SW 1271 (cell line): Measurements from ENCODE around the gene RETN.

Experiments used
- DNase-seq, 2 experiments: peaks; one replicate each; lab custom pipeline; 2025; lab: John Stamatoyannopoulos, UW

The RETN gene

DNA sequence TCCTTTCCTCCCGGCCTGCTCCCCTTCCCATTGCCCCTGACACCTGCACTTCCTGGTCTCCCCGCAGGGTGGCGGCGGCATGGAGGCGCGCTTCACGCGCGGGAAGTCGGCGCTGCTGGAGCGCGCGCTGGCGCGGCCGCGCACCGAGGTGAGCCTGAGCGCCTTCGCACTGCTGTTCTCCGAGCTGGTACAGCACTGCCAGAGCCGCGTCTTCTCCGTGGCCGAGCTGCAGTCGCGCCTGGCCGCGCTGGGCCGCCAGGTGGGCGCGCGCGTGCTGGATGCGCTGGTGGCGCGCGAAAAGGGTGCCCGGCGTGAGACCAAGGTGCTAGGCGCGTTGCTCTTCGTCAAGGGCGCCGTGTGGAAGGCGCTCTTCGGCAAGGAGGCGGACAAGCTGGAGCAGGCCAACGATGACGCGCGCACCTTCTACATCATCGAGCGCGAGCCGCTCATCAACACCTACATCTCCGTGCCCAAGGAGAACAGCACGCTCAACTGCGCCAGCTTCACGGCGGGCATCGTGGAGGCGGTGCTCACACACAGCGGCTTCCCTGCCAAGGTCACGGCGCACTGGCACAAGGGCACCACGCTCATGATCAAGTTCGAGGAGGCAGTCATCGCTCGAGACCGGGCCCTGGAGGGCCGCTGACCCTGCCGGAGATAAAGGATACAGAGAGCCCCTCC is 13.5 kb downstream of the RETN start:
- no peak for DNase-seq

DNA sequence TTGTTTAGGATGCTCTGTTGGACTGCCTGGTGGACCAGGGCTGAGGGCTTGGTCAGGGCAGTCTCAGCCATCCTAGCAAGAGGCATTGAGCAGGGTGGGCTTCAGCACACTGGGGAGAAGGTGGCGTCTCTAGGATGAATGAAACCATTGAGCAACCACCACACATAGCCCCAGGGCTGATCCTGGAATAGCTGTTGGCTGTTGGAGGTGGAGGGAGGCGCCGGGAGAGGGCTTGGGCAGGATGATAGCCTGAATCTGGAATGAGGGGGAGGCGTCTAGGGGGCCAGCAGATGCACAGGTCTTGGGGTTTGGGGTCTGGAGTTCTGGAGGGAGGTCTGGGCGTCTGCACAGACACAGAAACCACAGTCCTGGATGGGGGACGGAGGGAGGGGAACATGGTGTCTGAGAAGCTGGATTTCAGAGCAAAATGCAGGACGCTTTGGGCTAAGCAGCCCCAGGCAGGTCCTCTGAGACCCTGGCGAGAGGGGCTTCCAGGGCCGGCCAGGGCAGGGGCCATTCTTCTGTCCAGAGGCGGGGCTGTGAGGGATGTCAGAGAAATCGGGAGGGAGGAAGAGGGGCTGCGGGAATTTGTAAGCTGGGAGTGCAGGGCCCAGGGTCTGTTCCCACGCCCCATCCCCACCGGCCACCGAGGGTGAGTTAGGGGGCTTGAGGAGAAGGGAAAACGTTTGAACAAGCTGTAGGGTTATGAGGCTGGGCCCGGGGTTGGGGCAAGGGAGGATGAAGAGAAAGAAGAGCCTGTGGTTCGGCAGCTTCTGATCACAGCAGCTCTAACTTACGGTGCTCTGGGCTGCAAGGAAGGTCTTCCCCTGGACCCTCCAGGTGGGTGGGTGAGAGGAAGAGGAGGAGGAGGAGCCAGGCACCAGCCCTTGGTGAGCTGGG is 16.9 kb downstream of the RETN start:
- no peak for DNase-seq

GRCh38 chr19:7687177-7687576 is 18.3 kb downstream of the RETN start:
- DNase-seq: no peak

- DNase-seq: no peak
These were observed 20.3 kb downstream of the RETN start for GRCh38 chr19:7689165-7689564.

GRCh38 chr19:7690779-7691258 is 22.0 kb downstream of the RETN start:
- DNase-seq: no peak

DNA sequence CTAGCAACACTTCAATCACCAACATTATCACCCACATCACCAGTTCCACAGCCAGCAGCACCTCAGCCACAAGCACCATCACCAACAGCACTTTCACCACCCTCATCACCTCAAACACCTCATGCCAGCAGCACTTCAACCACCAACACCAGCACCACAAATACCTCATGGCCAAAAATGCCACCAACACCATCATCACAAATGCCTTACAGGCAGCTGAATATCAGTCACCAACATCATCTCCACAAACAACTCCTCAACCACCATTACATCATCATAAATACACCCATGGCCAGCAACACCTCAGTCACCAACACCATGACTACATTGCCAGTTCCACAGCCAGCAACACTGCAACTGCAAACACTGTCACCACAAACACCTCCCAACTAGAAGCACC is 22.6 kb downstream of the RETN start:
- DNase-seq: no peak

- no peak for DNase-seq
These were observed 23.7 kb downstream of the RETN start for GRCh38 chr19:7692417-7693088.

DNA sequence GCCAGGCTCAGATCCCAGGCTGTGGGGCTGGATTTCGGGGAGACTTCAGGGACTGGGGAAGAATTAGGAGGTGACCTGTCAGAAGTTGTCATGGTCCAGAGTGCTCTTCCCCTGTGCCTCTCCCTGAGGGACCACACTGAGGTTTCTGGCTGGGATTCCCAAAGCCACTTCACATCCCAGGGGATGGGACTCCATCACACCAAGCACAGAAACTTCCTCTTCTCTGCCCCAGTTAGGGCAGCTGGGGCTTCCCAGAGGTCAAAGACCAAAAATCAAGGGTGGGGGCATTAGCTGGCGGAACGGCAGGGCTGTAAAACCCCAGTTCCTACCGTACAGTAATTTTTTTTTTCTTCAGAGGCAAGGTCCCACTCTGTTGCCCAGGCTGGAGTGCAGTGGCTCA is 25.6 kb downstream of the RETN start:
- no peak for DNase-seq

GRCh38 chr19:7697721-7698287 is 29.0 kb downstream of the RETN start:
- DNase-seq: no peak

GRCh38 chr19:7698583-7698982 is 29.7 kb downstream of the RETN start:
- no peak for DNase-seq

DNA sequence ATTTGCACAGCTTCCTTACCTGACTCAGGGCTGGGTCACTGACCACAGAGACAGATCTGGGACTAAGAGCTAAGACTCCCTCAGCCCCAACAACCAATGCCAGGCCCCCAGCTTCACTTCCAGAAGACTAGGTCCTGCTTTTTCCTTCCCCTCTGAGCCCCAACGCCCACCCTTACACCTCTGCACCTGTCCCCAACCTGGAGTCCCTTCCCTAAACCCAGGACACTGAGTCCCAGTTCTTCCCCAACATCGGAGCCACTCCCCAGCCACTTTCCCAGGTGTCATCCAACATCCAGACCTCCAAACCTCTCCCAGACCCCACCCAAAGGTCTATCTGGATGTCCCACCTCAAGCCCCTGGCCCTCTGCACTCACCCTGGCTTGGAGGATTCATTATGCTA is 30.2 kb downstream of the RETN start:
- no peak for DNase-seq

GRCh38 chr19:7699417-7700401 is 30.9 kb downstream of the RETN start:
- no peak for DNase-seq

DNA sequence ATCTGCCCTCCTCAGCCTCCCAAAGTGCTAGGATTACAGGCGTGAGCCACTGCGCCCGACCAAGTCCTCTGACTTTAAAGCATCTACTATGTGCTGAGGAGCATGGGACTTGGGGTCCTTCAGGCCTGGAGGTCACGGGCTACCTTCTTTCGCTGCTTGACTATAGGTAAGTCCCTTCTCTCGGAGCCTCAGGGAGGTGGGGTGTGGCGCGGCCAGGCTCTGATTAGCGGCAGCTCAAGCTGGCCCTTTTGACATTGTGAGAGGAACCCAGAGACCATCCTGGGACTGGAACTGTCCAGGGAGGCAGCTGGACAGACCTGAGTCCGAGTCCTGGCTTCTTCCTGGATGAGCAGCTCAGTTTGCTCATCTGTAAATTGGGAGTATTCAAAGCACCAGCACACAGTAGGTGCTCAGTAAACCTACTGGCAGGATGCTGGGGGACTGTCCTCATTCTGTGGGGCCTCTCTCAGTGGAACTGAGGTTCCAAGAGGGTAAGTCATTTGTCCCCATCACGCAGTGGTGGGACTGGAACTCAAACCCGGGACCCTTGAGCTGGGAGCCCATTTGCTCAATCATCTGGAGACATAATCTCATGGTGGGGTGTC is 32.3 kb downstream of the RETN start:
- no peak for DNase-seq

- DNase-seq: no peak
These were observed 33.0 kb downstream of the RETN start, which contains the start of gene FCER2 for GRCh38 chr19:7701654-7702457. FCER2 (minus strand) TSS chr19:7702131; CDS start chr19:7699760, 2,371 bp downstream.

- no peak for DNase-seq
These were observed 34.5 kb downstream of the RETN start for GRCh38 chr19:7703332-7703731.

DNA sequence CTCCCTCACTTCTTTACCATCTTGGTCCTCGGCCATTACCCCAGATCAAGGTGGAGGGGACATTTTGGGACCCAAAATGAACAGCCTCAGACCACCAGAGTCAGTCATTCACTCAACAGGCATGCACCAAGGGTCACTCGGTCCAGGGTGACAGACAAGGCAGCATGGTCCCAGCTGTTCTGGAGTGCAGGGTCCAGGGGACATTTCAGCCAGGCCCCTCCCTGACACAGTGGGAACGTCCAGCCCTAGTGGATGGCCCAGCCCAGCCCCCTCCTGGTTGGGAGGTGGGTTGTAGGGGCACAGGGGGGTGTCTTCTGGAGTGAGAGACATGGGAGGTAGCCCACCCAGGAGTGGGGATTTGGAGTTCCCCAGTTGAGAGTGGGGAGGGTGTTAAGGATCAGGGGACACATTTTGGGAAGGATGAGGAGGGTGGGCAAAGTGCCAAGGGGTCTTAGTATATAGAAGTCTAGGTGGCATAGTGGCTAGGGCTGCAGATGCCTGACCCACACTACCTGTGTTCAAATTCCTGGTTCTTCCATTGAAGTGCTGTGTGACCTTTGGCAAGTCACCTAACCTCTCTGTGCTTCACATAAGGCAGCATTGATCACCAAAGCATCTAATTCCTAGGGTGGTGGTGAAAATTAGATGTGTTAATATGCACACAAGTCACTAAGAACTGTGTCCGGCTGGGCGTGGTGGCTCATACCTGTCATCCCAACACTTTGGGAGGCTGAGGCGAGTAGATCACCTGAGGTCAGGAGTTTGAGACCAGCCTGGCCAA is 35.6 kb downstream of the RETN start:
- DNase-seq: no peak

DNA sequence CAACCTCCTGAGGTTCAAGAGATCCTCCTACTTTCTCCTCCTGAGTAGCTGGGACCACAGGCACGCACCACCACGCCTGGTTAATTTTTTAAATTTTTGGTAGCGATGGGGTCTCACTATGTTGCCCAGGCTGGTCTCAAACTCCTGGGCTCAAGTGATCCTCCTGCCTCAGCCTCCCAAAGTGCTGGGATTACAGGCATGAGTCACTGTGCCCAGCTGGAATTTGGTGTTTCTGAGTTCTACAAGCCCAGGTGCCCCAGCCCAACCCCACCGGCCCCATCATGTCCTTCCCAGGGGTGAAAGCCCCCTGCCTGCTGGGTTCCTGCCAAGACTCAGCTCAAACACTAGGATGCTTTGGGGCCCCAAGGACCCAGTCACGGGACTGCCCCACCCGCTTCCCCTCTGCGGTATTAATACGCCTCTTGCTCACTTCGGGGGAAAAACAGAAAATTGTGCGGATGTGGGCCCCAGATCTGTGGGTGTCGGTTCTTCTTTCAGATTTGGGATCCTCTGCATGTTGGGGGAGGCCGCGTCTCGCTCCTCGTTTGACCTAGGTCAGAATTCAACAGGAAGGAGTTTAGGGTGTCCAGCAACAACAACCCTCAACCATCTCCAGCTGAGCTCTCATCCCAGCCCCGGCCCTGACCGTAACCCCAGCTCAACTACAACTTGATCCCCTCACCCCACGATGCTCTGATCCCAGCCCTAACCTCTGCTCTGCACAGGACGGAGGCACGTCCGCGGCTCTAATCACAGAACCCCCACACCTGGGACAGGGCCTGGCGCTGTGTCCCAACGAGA is 36.7 kb downstream of the RETN start:
- no peak for DNase-seq
